Mesenchymal stem cell (in vitro differentiated cells and primary cell): Measurements from ENCODE around the gene KBTBD6. TPM values are rescaled to one million over a fixed set of nuclear protein-coding genes. Genes with fewer than 3 reads are reported as not detected.
"Not testable (repeated sequence)": the region's sequence is repeated elsewhere in the genome, so short reads cannot be mapped to it uniquely, and the experiment has no call there.

ENCODE experiments used
- DNase-seq: peaks from one replicate; pipeline ENCODE4 v3.0.0-alpha.2; 2013
- H2AFZ ChIP-seq: one replicate; pipeline ENCODE4 v1.6.1; 2013; ENCODE audit warnings: low read depth, mild to moderate bottlenecking, control low read depth, inconsistent platforms, low read length, moderate library complexity
- H2AK5ac ChIP-seq: 2 replicates; pipeline ENCODE4 v1.6.1; 2013; ENCODE audit warnings: low read length, moderate library complexity, mild to moderate bottlenecking, inconsistent platforms; ENCODE audit not compliant: severe bottlenecking
- H2BK120ac ChIP-seq: one replicate; pipeline ENCODE4 v1.6.1; 2013; ENCODE audit warnings: low read depth, mild to moderate bottlenecking, inconsistent platforms, low read length, moderate library complexity
- H2BK12ac ChIP-seq, 2 experiments: one replicate each; pipeline ENCODE4 v1.6.1; 2013; ENCODE audit warnings: inconsistent platforms in 2 of 2, low read length in 2 of 2, mild to moderate bottlenecking in 2 of 2, moderate library complexity in 2 of 2, control low read depth in 1 of 2
- H2BK15ac ChIP-seq: one replicate; pipeline ENCODE4 v1.6.1; 2013; ENCODE audit warnings: mild to moderate bottlenecking, low read depth, inconsistent platforms; ENCODE audit not compliant: poor library complexity, severe bottlenecking
- H2BK5ac ChIP-seq: 2 replicates; pipeline ENCODE4 v1.6.1; 2013; ENCODE audit warnings: low read depth, mild to moderate bottlenecking, low read length, control low read depth, inconsistent platforms; ENCODE audit not compliant: poor library complexity, severe bottlenecking
- H3K14ac ChIP-seq, 2 experiments: one replicate each; pipeline ENCODE4 v1.6.1; 2013; ENCODE audit warnings: inconsistent platforms in 2 of 2, low read length in 2 of 2, control low read depth in 1 of 2, mild to moderate bottlenecking in 1 of 2, moderate library complexity in 1 of 2
- H3K18ac ChIP-seq, 2 experiments: one replicate each; pipeline ENCODE4 v1.6.1; 2013; ENCODE audit warnings: inconsistent platforms in 2 of 2, low read length in 2 of 2, control low read depth in 1 of 2, low read depth in 1 of 2, mild to moderate bottlenecking in 1 of 2
- H3K23ac ChIP-seq, 2 experiments: one replicate each; pipeline ENCODE4 v1.6.1; 2013; ENCODE audit warnings: inconsistent platforms in 2 of 2, low read length in 2 of 2, mild to moderate bottlenecking in 2 of 2, moderate library complexity in 2 of 2, control low read depth in 1 of 2
- H3K27ac ChIP-seq: 2 replicates; pipeline ENCODE4 v1.5.1; 2013; ENCODE audit warnings: mild to moderate bottlenecking, moderate library complexity, low read length, control low read depth, inconsistent platforms; ENCODE audit not compliant: poor library complexity, severe bottlenecking
- H3K27me3 ChIP-seq, 2 experiments: 2 replicates each; pipeline versions ENCODE4 v1.6.1 to v1.7.0; 2013; ENCODE audit warnings: low read length in 2 of 2, mild to moderate bottlenecking in 2 of 2, moderate library complexity in 2 of 2, control low read depth in 1 of 2, inconsistent platforms in 1 of 2; ENCODE audit not compliant: control insufficient read depth in 1 of 2, insufficient read depth in 1 of 2
- H3K36me3 ChIP-seq, 2 experiments: 2 replicates each; pipeline versions ENCODE4 v1.6.1 to v1.7.0; 2013; ENCODE audit warnings: low read length in 2 of 2, control low read depth in 1 of 2, inconsistent platforms in 1 of 2, low read depth in 1 of 2, mild to moderate bottlenecking in 1 of 2; ENCODE audit not compliant: insufficient read depth in 2 of 2, control insufficient read depth in 1 of 2
- H3K4ac ChIP-seq, 2 experiments: one replicate each; pipeline ENCODE4 v1.6.1; 2013; ENCODE audit warnings: inconsistent platforms in 2 of 2, low read length in 2 of 2, mild to moderate bottlenecking in 2 of 2, moderate library complexity in 2 of 2, control low read depth in 1 of 2, low read depth in 1 of 2
- H3K4me1 ChIP-seq: 2 replicates; pipeline ENCODE4 v1.6.1; 2013; ENCODE audit warnings: low read depth, low read length, control low read depth; ENCODE audit not compliant: control insufficient read depth, insufficient read depth
- H3K4me2 ChIP-seq: 2 replicates; pipeline ENCODE4 v1.6.1; 2013; ENCODE audit warnings: low read length, mild to moderate bottlenecking, inconsistent platforms; ENCODE audit not compliant: poor library complexity, severe bottlenecking
- H3K4me3 ChIP-seq, 2 experiments: 2 replicates each; pipeline versions ENCODE4 v1.5.1 to v1.7.0; 2013; ENCODE audit warnings: low read length in 2 of 2, mild to moderate bottlenecking in 2 of 2, control low read depth in 1 of 2, low read depth in 1 of 2; ENCODE audit not compliant: insufficient read depth in 1 of 2
- H3K79me1 ChIP-seq: replicated peaks from 2 replicates; pipeline ENCODE4 v1.6.1; 2013; ENCODE audit warnings: mild to moderate bottlenecking, control low read depth, low read length, inconsistent platforms; ENCODE audit not compliant: poor library complexity, severe bottlenecking
- H3K9ac ChIP-seq: 2 replicates; pipeline ENCODE4 v1.7.0; 2013; ENCODE audit warnings: mild to moderate bottlenecking, low read length, moderate library complexity
- H3K9me3 ChIP-seq: 2 replicates; pipeline ENCODE4 v1.7.0; 2013; ENCODE audit warnings: mild to moderate bottlenecking, low read length; ENCODE audit not compliant: control insufficient read depth
- H4K8ac ChIP-seq: one replicate; pipeline ENCODE4 v1.6.1; 2013; ENCODE audit warnings: inconsistent platforms, mild to moderate bottlenecking, low read length, moderate library complexity
- H4K91ac ChIP-seq: one replicate; pipeline ENCODE4 v1.6.1; 2013; ENCODE audit warnings: mild to moderate bottlenecking, low read length, inconsistent platforms
- WGBS: methylation state at CpG from one replicate; pipeline ENCODE4 v1.1.7; 2013; ENCODE audit warnings: mixed read lengths; 5-methylcytosine and 5-hydroxymethylcytosine counted together
- small RNA-seq: library from polyadenylated mRNA; stranded (forward); fragments of <200 nt; extraction: miRNeasy Mini kit (QIAGEN cat#:217004); gene quantifications from one replicate; pipeline ENCODE3, GENCODE V24; 2013; ENCODE audit warnings: low read depth

KBTBD6 gene

DNA sequence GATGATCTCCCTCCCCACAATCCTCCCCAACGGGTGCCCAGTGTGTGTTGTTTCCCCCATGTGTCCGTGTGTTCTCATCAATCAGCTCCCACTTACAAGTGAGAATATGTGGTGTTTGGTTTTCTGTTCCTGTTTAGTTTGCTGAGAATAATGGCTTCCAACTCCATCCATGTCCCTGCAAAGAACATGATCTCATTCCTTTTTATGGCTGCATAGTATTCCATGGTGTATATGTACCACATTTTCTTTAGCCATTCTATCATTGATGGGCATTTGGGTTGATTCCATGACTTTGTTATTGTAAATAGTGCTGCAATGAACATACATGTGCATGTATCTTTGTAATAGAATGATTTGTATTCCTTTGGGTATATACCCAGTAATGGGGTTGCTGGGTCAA lies 36.9 kb downstream of the KBTBD6 start:
- not testable (repeated sequence) for H3K4me2 ChIP-seq, H3K4me1 ChIP-seq, H3K4ac ChIP-seq, H4K91ac ChIP-seq, H2BK5ac ChIP-seq, H2AFZ ChIP-seq, H3K14ac ChIP-seq, DNase-seq, H2AK5ac ChIP-seq, H3K18ac ChIP-seq, H3K36me3 ChIP-seq, H3K79me1 ChIP-seq, H2BK120ac ChIP-seq, H3K9ac ChIP-seq, H3K9me3 ChIP-seq, H4K8ac ChIP-seq, H3K27me3 ChIP-seq, H2BK12ac ChIP-seq, H3K27ac ChIP-seq, H2BK15ac ChIP-seq, H3K4me3 ChIP-seq, H3K23ac ChIP-seq
- WGBS: no CpG with 5 or more reads among the region's 2 CpGs

DNA sequence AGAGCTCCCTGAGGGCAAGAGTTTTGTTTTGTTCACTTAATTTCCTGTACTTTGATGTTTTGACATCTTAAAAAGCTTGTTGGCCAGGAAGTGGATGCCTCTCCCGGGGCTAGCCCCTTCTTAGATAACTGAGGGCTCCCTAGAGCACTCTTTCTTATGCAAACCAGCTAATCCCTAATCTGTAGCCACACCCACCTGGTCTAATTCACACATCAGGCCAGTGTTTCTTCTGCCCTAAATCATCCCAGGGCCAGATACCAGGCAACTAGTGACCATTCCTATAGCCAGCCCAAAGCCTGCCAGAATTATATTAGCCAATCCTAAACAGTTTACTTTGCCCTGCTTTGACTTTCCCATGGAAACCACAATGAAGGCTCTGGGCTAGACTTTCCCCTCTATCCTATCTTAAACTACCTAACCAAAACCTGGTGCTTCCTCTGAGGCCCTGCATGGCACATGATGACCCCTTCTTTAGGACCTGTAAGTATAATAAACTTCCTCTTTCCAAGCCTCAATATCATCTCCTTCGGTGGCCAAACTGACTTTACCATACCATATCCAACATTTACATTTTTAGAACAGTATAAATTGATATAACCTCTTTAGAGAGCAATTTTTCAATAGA lies 46.5 kb downstream of the KBTBD6 start:
- no peak overlapping the region for H3K23ac ChIP-seq
- H3K4me2 ChIP-seq: no peak overlapping the region
- WGBS: 26% methylated on average over 1 of the region's 2 CpGs
- no peaks in the 10 kb centered on the region for H3K9me3 ChIP-seq
- no peak overlapping the region for H2AK5ac ChIP-seq
- H3K4ac ChIP-seq: no peak overlapping the region
- no peak overlapping the region for H2BK120ac ChIP-seq
- H3K4me3 ChIP-seq: no peak overlapping the region
- no peak overlapping the region for H2BK15ac ChIP-seq
- no peak overlapping the region for H3K14ac ChIP-seq
- H3K27ac ChIP-seq: no peak overlapping the region
- H3K18ac ChIP-seq: no peak overlapping the region
- no peaks in the 10 kb centered on the region for H3K4me1 ChIP-seq
- no peaks in the 10 kb centered on the region for H3K27me3 ChIP-seq
- H4K91ac ChIP-seq: no peak overlapping the region
- no peak for DNase-seq
- no peak overlapping the region for H4K8ac ChIP-seq
- peaks cover 9 to 40% of the 10 kb centered on the region in 2 experiments for H3K36me3 ChIP-seq
- no peak overlapping the region for H2AFZ ChIP-seq
- no peak overlapping the region for H2BK12ac ChIP-seq
- H3K9ac ChIP-seq: no peak overlapping the region
- H3K79me1 ChIP-seq: no peaks in the 10 kb centered on the region
- H2BK5ac ChIP-seq: no peak overlapping the region

DNA sequence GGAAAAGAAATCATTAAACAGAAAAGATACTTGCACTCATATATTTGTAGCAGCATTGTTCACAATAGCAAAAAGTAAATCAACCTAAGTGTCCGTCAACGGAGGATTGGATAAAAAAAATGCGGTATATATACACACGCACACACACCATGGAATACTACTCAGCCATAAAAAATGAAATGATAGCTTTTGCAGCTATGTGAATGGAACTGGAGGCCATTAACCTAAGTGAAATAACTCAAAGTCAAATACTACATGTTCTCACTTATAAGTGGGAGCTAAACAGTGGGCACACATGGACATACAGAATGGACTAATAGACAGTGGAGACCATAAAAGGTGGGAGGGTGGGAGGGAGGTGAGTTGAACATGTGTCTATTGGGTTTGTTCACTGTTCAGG lies 52.9 kb downstream of the KBTBD6 start:
- no peak overlapping the region for H4K91ac ChIP-seq
- no peak overlapping the region for H2BK120ac ChIP-seq
- H3K27ac ChIP-seq: no peak overlapping the region
- no peak for DNase-seq
- H2BK15ac ChIP-seq: no peak overlapping the region
- H3K9me3 ChIP-seq: no peaks in the 10 kb centered on the region
- H3K36me3 ChIP-seq: peaks cover 24 to 90% of the 10 kb centered on the region in 2 experiments
- H2BK5ac ChIP-seq: no peak overlapping the region
- peaks cover 2% of the 10 kb centered on the region for H3K79me1 ChIP-seq
- H3K14ac ChIP-seq: no peak overlapping the region
- WGBS: no CpG with 5 or more reads among the region's 4 CpGs
- H3K4ac ChIP-seq: no peak overlapping the region
- H3K4me1 ChIP-seq: no peaks in the 10 kb centered on the region
- H4K8ac ChIP-seq: no peak overlapping the region
- H3K23ac ChIP-seq: no peak overlapping the region
- no peak overlapping the region for H2AFZ ChIP-seq
- no peak overlapping the region for H2AK5ac ChIP-seq
- no peak overlapping the region for H3K18ac ChIP-seq
- H3K4me3 ChIP-seq: no peak overlapping the region
- no peak overlapping the region for H3K9ac ChIP-seq
- H3K4me2 ChIP-seq: no peak overlapping the region
- H3K27me3 ChIP-seq: no peaks in the 10 kb centered on the region
- no peak overlapping the region for H2BK12ac ChIP-seq

Small RNA genes lying within 50 kb of the gene (small RNA-seq; reads per million reads assigned to genes)
- not detected for gene MIR3168
- gene RN7SL597P: not detected
